Glomerular visceral epithelial cell (primary cell): Measurements from ENCODE around the gene TAMALIN.

Experiments
- DNase-seq: peaks from one replicate; pipeline ENCODE4 v3.0.0-alpha.2; 2016; ENCODE audit errors: extremely low spot score

TAMALIN gene

GRCh38 chr12:52037248-52037861 lies 30.6 kb downstream of the TAMALIN start:
- DNase-seq: peak; percentile 30

GRCh38 chr12:52038447-52038846 lies 31.7 kb downstream of the TAMALIN start:
- DNase-seq: no peak

- no peak for DNase-seq
Measured at GRCh38 chr12:52041035-52041434, 34.3 kb downstream of the TAMALIN start.

- DNase-seq: no peak
Measured at GRCh38 chr12:52041695-52042123, 35.0 kb downstream of the TAMALIN start.

GRCh38 chr12:52042706-52043385 lies 36.1 kb downstream of the TAMALIN start:
- no peak for DNase-seq

GRCh38 chr12:52043386-52044212 lies 36.9 kb downstream of the TAMALIN start:
- no peak for DNase-seq

- DNase-seq: no peak
Measured at GRCh38 chr12:52044292-52044983, 37.7 kb downstream of the TAMALIN start.

GRCh38 chr12:52045794-52046199 lies 39.1 kb downstream of the TAMALIN start:
- DNase-seq: no peak

GRCh38 chr12:52046859-52047258 lies 40.1 kb downstream of the TAMALIN start:
- DNase-seq: no peak

- DNase-seq: no peak
Measured at GRCh38 chr12:52049286-52049685, 42.5 kb downstream of the TAMALIN start.

GRCh38 chr12:52049688-52050087 lies 42.9 kb downstream of the TAMALIN start:
- DNase-seq: no peak

- DNase-seq: no peak
Measured at GRCh38 chr12:52050116-52050757, 43.5 kb downstream of the TAMALIN start.

GRCh38 chr12:52050758-52051541 lies 44.2 kb downstream of the TAMALIN start, which contains the start of gene NR4A1:
NR4A1 (plus strand) TSS chr12:52051442; CDS start chr12:52054329, 2,887 bp downstream.
- DNase-seq: peak; percentile 90

- no peak for DNase-seq
Measured at GRCh38 chr12:52052468-52053186, 45.9 kb downstream of the TAMALIN start.

- DNase-seq: no peak
Measured at GRCh38 chr12:52053536-52054209, 46.9 kb downstream of the TAMALIN start.

- no peak for DNase-seq
Measured at GRCh38 chr12:52054231-52054832, 47.6 kb downstream of the TAMALIN start.

- no peak for DNase-seq
Measured at GRCh38 chr12:52054833-52055730, 48.3 kb downstream of the TAMALIN start.
